Nephron progenitor cell (in vitro differentiated cells): Measurements from ENCODE around the gene LPIN1.

Experiments used
- DNase-seq: peaks from one replicate; pipeline ENCODE4 v3.0.0; 2021
- H3K27ac Mint-ChIP-seq: 2 replicates; pipeline ENCODE4 v1.8.0; 2021; ENCODE audit warnings: mild to moderate bottlenecking, moderate library complexity, mixed read lengths
- H3K27me3 Mint-ChIP-seq: 2 replicates; pipeline ENCODE4 v1.8.0; 2021; ENCODE audit warnings: mild to moderate bottlenecking, low read depth, mixed read lengths; ENCODE audit not compliant: poor library complexity
- H3K36me3 Mint-ChIP-seq: 2 replicates; pipeline ENCODE4 v1.8.0; 2021; ENCODE audit warnings: low read depth, mixed read lengths
- H3K4me1 Mint-ChIP-seq: 2 replicates; pipeline ENCODE4 v1.8.0; 2021; ENCODE audit warnings: mixed read lengths
- H3K4me3 Mint-ChIP-seq: 2 replicates; pipeline ENCODE4 v1.8.0; 2021; ENCODE audit warnings: mild to moderate bottlenecking, moderate library complexity, mixed read lengths
- H3K9me3 Mint-ChIP-seq: 2 replicates; pipeline ENCODE4 v1.8.0; 2021; ENCODE audit warnings: mild to moderate bottlenecking, moderate library complexity, mixed read lengths
- TF ChIP-seq, protein P1 (sequence below): fragments of 200-600 bp; sonication (generic); IDR thresholded peaks from 2 replicates; pipeline ENCODE4 v1.5.0; 2021; ENCODE audit warnings: antibody characterized with exemption

LPIN1 gene

GRCh38 chr2:11764920-11765319, 18.5 kb downstream of the LPIN1 start:
- Mint-ChIP-seq H3K4me3 (no peak overlapping the region), H3K27me3 (no peaks in the 10 kb centered on the region), H3K36me3 (peaks cover 89% of the 10 kb centered on the region), H3K27ac (no peak overlapping the region), H3K4me1 (peaks cover 31% of the 10 kb centered on the region), H3K9me3 (peaks cover 13% of the 10 kb centered on the region)
- no peak for DNase-seq
- TF ChIP-seq, protein P1, sequence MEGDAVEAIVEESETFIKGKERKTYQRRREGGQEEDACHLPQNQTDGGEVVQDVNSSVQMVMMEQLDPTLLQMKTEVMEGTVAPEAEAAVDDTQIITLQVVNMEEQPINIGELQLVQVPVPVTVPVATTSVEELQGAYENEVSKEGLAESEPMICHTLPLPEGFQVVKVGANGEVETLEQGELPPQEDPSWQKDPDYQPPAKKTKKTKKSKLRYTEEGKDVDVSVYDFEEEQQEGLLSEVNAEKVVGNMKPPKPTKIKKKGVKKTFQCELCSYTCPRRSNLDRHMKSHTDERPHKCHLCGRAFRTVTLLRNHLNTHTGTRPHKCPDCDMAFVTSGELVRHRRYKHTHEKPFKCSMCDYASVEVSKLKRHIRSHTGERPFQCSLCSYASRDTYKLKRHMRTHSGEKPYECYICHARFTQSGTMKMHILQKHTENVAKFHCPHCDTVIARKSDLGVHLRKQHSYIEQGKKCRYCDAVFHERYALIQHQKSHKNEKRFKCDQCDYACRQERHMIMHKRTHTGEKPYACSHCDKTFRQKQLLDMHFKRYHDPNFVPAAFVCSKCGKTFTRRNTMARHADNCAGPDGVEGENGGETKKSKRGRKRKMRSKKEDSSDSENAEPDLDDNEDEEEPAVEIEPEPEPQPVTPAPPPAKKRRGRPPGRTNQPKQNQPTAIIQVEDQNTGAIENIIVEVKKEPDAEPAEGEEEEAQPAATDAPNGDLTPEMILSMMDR = no peak

GRCh38 chr2:11765501-11765900, 19.1 kb downstream of the LPIN1 start:
- Mint-ChIP-seq H3K27ac (no peak overlapping the region), H3K9me3 (peaks cover 12% of the 10 kb centered on the region)

GRCh38 chr2:11766016-11766415, 19.6 kb downstream of the LPIN1 start:
- Mint-ChIP-seq H3K27ac (no peak overlapping the region), H3K9me3 (peaks cover 7% of the 10 kb centered on the region), H3K27me3 (no peaks in the 10 kb centered on the region), H3K36me3 (peaks cover 93% of the 10 kb centered on the region), H3K4me3 (no peak overlapping the region), H3K4me1 (peaks cover 25% of the 10 kb centered on the region)
- DNase-seq = no peak
- TF ChIP-seq, protein P1 = no peak

More at GRCh38 chr2:11765501-11765900, 19.1 kb downstream of the LPIN1 start:
- Mint-ChIP-seq H3K36me3 (peaks cover 93% of the 10 kb centered on the region), H3K4me3 (no peak overlapping the region), H3K4me1 (peaks cover 30% of the 10 kb centered on the region), H3K27me3 (no peaks in the 10 kb centered on the region)
- TF ChIP-seq, protein P1 = no peak
- no peak for DNase-seq

GRCh38 chr2:11767779-11768178, 21.3 kb downstream of the LPIN1 start:
- no peak for DNase-seq
- Mint-ChIP-seq H3K36me3 (peaks cover 96% of the 10 kb centered on the region), H3K4me3 (no peak overlapping the region), H3K27ac (no peak overlapping the region), H3K27me3 (no peaks in the 10 kb centered on the region), H3K9me3 (peaks cover 5% of the 10 kb centered on the region), H3K4me1 (peaks cover 7% of the 10 kb centered on the region)
- TF ChIP-seq, protein P1 = no peak

- no peak overlapping the region for H3K27ac Mint-ChIP-seq
- peaks cover 6% of the 10 kb centered on the region for H3K4me1 Mint-ChIP-seq
- H3K9me3 Mint-ChIP-seq = peaks cover 5% of the 10 kb centered on the region
- DNase-seq = no peak
- H3K4me3 Mint-ChIP-seq = no peak overlapping the region
- no peaks in the 10 kb centered on the region for H3K27me3 Mint-ChIP-seq
- H3K36me3 Mint-ChIP-seq = peaks cover 96% of the 10 kb centered on the region
- TF ChIP-seq, protein P1 = no peak
These were observed 22.5 kb downstream of the LPIN1 start for GRCh38 chr2:11768946-11769345.

- Mint-ChIP-seq H3K36me3 (peaks cover 96% of the 10 kb centered on the region), H3K4me3 (no peak overlapping the region), H3K27ac (no peak overlapping the region), H3K9me3 (peaks cover 5% of the 10 kb centered on the region), H3K4me1 (peaks cover 11% of the 10 kb centered on the region), H3K27me3 (no peaks in the 10 kb centered on the region)
- TF ChIP-seq, protein P1 = no peak
- no peak for DNase-seq
These were observed 23.1 kb downstream of the LPIN1 start for GRCh38 chr2:11769516-11769915.
